Vagina (tissue), 2 donors: Measurements from ENCODE around the gene ADSS2.

ENCODE experiments used
- CTCF ChIP-seq, 3 experiments: fragments of 450-650 bp in 2 of 3; fragments of 200-600 bp in 1 of 3; sonication (generic) in 1 of 3; IDR thresholded peaks; one replicate each; pipeline ENCODE4 v1.5.1; 2017 to 2019; ENCODE audit warnings: antibody characterized with exemption in 3 of 3, mild to moderate bottlenecking in 2 of 3, moderate library complexity in 2 of 3
- POLR2AphosphoS5 ChIP-seq, 2 donors: sonication (generic); formaldehyde crosslinking; IDR thresholded peaks; one replicate each; pipeline ENCODE4 v1.9.0; 2017; ENCODE audit warnings: antibody characterized with exemption in 2 of 2, mild to moderate bottlenecking in 2 of 2, low read depth in 1 of 2; ENCODE audit not compliant: insufficient read depth in 1 of 2

- TF ChIP-seq CTCF (IDR thresholded peaks at IDR 0.05) = no peak
- no peak for TF ChIP-seq POLR2AphosphoS5 (IDR thresholded peaks at IDR 0.05; ENCODE audit: insufficient read depth in 1 of 2, low read depth in 1 of 2)
These were observed 2.7 kb upstream of the ADSS2 start for GRCh38 chr1:244454412-244454811.
